ENCODE results near the gene SPATA2.

DNA sequence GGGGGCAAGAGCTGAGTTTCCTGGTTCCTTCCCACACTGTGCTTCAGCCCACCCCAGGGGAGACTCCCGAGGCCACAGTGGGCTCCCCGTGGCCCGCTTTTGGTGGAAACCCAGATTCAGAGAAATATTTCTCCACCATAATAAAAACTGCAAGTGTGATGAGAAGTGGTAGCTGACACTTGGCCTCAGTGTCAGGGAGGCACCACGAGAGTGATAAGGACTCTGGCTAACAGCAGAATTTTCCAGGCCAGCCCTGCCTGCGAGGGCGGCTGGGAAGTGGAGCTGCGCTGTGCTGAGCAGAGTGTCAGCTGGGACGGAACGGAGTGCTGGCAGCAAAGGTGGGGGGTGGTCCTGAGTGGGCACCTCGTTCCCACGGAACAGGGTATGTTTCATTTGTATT is 22.5 kb downstream of the SPATA2 start:
- TF ChIP-seq, protein P1, sequence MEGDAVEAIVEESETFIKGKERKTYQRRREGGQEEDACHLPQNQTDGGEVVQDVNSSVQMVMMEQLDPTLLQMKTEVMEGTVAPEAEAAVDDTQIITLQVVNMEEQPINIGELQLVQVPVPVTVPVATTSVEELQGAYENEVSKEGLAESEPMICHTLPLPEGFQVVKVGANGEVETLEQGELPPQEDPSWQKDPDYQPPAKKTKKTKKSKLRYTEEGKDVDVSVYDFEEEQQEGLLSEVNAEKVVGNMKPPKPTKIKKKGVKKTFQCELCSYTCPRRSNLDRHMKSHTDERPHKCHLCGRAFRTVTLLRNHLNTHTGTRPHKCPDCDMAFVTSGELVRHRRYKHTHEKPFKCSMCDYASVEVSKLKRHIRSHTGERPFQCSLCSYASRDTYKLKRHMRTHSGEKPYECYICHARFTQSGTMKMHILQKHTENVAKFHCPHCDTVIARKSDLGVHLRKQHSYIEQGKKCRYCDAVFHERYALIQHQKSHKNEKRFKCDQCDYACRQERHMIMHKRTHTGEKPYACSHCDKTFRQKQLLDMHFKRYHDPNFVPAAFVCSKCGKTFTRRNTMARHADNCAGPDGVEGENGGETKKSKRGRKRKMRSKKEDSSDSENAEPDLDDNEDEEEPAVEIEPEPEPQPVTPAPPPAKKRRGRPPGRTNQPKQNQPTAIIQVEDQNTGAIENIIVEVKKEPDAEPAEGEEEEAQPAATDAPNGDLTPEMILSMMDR (IDR thresholded peaks at IDR 0.05): no peak
- no peak for TF ChIP-seq POLR2A (IDR thresholded peaks at IDR 0.05)

Data from adrenal gland (tissue), 5 donors.